ENCODE results near the gene SMAD4. TPM values are rescaled to one million over a fixed set of nuclear protein-coding genes. Genes with fewer than 3 reads are reported as not detected.

The SMAD4 gene
- total and polyA plus RNA-seq, 2 donors (not counting 3 experiments of a cell fraction or from before 2014, with no cell fraction given) = 63.5 to 82.8 TPM

DNA sequence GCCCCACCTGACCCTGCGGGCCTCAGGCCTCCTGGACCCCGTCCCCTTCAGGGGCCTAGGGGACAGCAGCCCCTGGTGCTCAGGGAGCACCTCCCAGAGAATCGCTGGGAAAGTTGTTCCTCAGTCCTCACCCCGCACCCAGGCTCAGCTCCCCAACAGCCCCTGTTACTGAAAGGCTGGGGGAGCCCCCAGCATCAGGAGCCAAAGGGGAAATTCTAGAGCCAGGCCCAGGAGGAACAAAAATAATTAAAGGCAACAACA, 91.5 kb downstream of the SMAD4 start:
- H3K9me3 ChIP-seq (replicated peaks; ENCODE audit: control insufficient read depth, insufficient read depth, low read length) = no peaks in the 10 kb centered on the region
- no peaks in the 10 kb centered on the region for H3K36me3 ChIP-seq (ENCODE audit: control insufficient read depth in 2 of 2, extremely low read depth in 1 of 2, insufficient read depth in 2 of 2, low read length in 2 of 2)
- no peak overlapping the region for H2AFZ ChIP-seq (ENCODE audit: low read depth, low read length)
- ChIA-PET POLR2A (no interaction called here), CTCF (no interaction called here)
- FAIRE-seq (no peak), DNase-seq (ENCODE audit: low read depth, low spot score) (no peak)
- no peak overlapping the region for H3K4me2 ChIP-seq (ENCODE audit: insufficient read depth, low read length)
- intact Hi-C loops (cut with micrococcal nuclease) = no loop called here
- H3K9me1 ChIP-seq (replicated peaks; ENCODE audit: control insufficient read depth, extremely low read depth, insufficient read depth, low read length) = no peaks in the 10 kb centered on the region
- H4K20me1 ChIP-seq (replicated peaks; ENCODE audit: control insufficient read depth, extremely low read depth, insufficient read depth, low read length) = no peaks in the 10 kb centered on the region
- TF ChIP-seq EZH2 (IDR thresholded peaks at IDR 0.05; ENCODE audit: borderline replicate concordance, low read depth, low read length, severe bottlenecking) (no peak), POLR2AphosphoS5 (IDR thresholded peaks at IDR 0.05; ENCODE audit: insufficient read depth, low read depth, low read length) (no peak), CTCF (IDR thresholded peaks at IDR 0.05; ENCODE audit: extremely low read depth in 1 of 2, insufficient read depth in 1 of 2, low read depth in 1 of 2, low read length in 2 of 2) (no peak), GATA2 (IDR thresholded peaks at IDR 0.05; ENCODE audit: insufficient read depth, insufficient read length, low read depth, low read length) (no peak), JUN (IDR thresholded peaks at IDR 0.05; ENCODE audit: borderline replicate concordance, insufficient read depth, insufficient read length, low read depth) (no peak), POLR2A (IDR thresholded peaks at IDR 0.05; ENCODE audit: low read depth, low read length) (no peak), FOS (IDR thresholded peaks at IDR 0.05; ENCODE audit: borderline replicate concordance, insufficient read depth, low read length) (no peak), MYC (IDR thresholded peaks at IDR 0.05; ENCODE audit: low read depth, low read length) (no peak)
- TF ChIP-seq, protein P1, sequence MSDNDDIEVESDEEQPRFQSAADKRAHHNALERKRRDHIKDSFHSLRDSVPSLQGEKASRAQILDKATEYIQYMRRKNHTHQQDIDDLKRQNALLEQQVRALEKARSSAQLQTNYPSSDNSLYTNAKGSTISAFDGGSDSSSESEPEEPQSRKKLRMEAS (IDR thresholded peaks at IDR 0.05; ENCODE audit: insufficient read depth, insufficient read length) = no peak
- H3K9ac ChIP-seq (replicated peaks; ENCODE audit: extremely low read depth, insufficient read depth, low read length) = no peak overlapping the region
- no peaks in the 10 kb centered on the region for H3K79me2 ChIP-seq (ENCODE audit: control insufficient read depth, insufficient read depth, low read length)
- dilution Hi-C loops (cut with MboI; ENCODE audit: extremely low pct_ligation_motif_present, low sequenced_read_pairs) = no loop called here
- H3K27ac ChIP-seq (ENCODE audit: insufficient read depth, low read depth, low read length) = no peak overlapping the region
- H3K27me3 ChIP-seq (ENCODE audit: control insufficient read depth in 2 of 2, insufficient read depth in 2 of 2, low read length in 2 of 2) = no peaks in the 10 kb centered on the region
- H3K4me1 ChIP-seq (ENCODE audit: control insufficient read depth, extremely low read depth, insufficient read depth, low read length) = no peaks in the 10 kb centered on the region
- H3K4me3 ChIP-seq (replicated peaks in 1 of 3; ENCODE audit: insufficient read depth in 1 of 3, low read depth in 1 of 3, low read length in 3 of 3) = no peak overlapping the region
- BruUV-seq (replicated peaks) = no TSS peak
